Measurements from ENCODE around the gene ARSA. TPM values are rescaled to one million over a fixed set of nuclear protein-coding genes. Genes with fewer than 3 reads are reported as not detected.
A peak's percentile ranks its signal among the peaks of the same experiment; 100 is the strongest.

ARSA gene
- total RNA-seq, 1 experiment from 2014 or later = 10.3 TPM

DNA sequence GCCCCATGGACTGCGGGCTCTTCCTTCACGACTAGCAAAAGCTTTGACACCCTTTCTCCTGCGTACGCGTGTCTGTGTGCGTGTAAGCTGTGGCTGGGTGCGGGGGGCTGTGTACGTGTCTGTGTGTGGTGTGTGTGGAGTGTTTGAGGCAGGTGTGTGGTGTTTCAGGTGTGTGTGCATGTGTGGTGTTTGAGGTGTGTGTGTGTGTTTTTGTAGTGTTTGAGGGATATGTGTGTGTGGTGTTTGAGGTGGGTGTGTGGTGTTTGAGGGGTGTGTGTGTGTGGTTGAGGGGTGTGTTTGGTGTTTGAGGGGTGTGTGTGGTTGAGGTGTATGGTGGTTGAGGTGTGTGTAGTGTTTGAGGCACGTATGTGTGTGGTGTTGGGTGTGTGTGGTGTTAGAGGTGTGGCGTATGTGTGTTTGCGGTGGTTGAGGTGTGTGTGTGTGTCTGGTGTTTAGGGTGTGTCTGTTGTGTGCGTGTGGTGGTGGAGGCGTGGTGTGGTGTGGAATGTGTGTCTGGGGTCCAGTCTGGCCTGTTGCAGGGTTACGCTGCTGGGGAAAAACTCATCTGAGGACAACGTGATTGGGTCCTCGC, 687 bp upstream of the ARSA start:
- no peak overlapping the region for H3K27ac ChIP-seq (ENCODE audit: insufficient read length, low read depth, low read length)
- H3K9me3 ChIP-seq (ENCODE audit: control insufficient read depth, low read depth, low read length) = no peaks in the 10 kb centered on the region
- H4K20me1 ChIP-seq (ENCODE audit: control insufficient read depth, insufficient read depth, insufficient read length) = peaks cover 2% of the 10 kb centered on the region
- no peaks in the 10 kb centered on the region for H3K79me1 ChIP-seq (ENCODE audit: insufficient read depth, low read depth, low read length, poor library complexity, severe bottlenecking)
- H3K9ac ChIP-seq (ENCODE audit: extremely low read depth, insufficient read length, low read length) = peak overlapping the region; percentile 40
- H3T11ph ChIP-seq (ENCODE audit: low read length) = no peak overlapping the region
- no peak overlapping the region for H2BK5ac ChIP-seq (ENCODE audit: insufficient read length, low read length)
- no peak overlapping the region for H2BK15ac ChIP-seq (ENCODE audit: low read depth, low read length)
- H3K79me2 ChIP-seq (ENCODE audit: insufficient read depth, low read length) = no peaks in the 10 kb centered on the region
- no peak overlapping the region for H2BK20ac ChIP-seq (ENCODE audit: low read depth, low read length, poor library complexity, severe bottlenecking)
- no peak overlapping the region for H2AK5ac ChIP-seq (ENCODE audit: insufficient read length, low read length)
- H3K27me3 ChIP-seq (ENCODE audit: insufficient read depth, low read length) = peaks cover 4% of the 10 kb centered on the region; the same call in 1 of the 2 replicates
- no peaks in the 10 kb centered on the region for H3K9me3 Mint-ChIP-seq
- no peak overlapping the region for H3K23ac ChIP-seq (ENCODE audit: insufficient read length, low read depth, low read length)
- H4K8ac ChIP-seq (replicated peaks; ENCODE audit: insufficient read length, low read depth, low read length) = no peak overlapping the region
- H2AFZ ChIP-seq (ENCODE audit: low read length) = no peak overlapping the region
- peaks cover 0 to 3% (median 0%) of the 10 kb centered on the region in 3 experiments; a peak in 2 of 7 replicates for H3K36me3 Mint-ChIP-seq (ENCODE audit: insufficient read depth in 1 of 3, low read depth in 3 of 3)
- H3K14ac ChIP-seq (ENCODE audit: insufficient read depth, low read length) = 0 out of 2 replicates have a peak overlapping the region, but pooled peaks have one; percentile 38
- DNase-seq = no peak
- no peak overlapping the region for H4K5ac ChIP-seq (ENCODE audit: insufficient read length, low read depth, low read length)
- H2BK12ac ChIP-seq (ENCODE audit: insufficient read length, low read depth, low read length) = no peak overlapping the region
- H3K27me3 Mint-ChIP-seq (ENCODE audit: low read depth) = peaks cover 29% of the 10 kb centered on the region
- H4K91ac ChIP-seq (ENCODE audit: insufficient read length, low read depth, low read length) = no peak overlapping the region
- no peak overlapping the region for H3K4ac ChIP-seq (ENCODE audit: low read depth, low read length)
- peak overlapping the region; percentile 74 to 91 for H3K4me3 Mint-ChIP-seq
- H3K23me2 ChIP-seq (ENCODE audit: insufficient read length, low read depth, low read length, poor library complexity, severe bottlenecking) = peaks cover 18% of the 10 kb centered on the region
- no peak overlapping the region for H2BK120ac ChIP-seq (ENCODE audit: low read depth, low read length, poor library complexity, severe bottlenecking)
- H3K4me1 ChIP-seq (ENCODE audit: insufficient read depth, low read length) = peaks cover 5% of the 10 kb centered on the region; the same call in 1 of the 2 replicates
- 100% methylated on average over 4 of the region's 16 CpGs for WGBS (ENCODE audit: extremely low coverage, insufficient read length, low lambda C conversion rate)
- no peak for TF ChIP-seq CTCF (conservative IDR thresholded peaks at IDR 0.05)
- H3K27ac Mint-ChIP-seq = no peak overlapping the region; a peak in 1 of 7 replicates
- peak overlapping the region; percentile 81 for H3K4me2 ChIP-seq (ENCODE audit: insufficient read depth, insufficient read length, low read length)
- peaks cover 7 to 8% of the 10 kb centered on the region in 2 experiments for H3K4me1 Mint-ChIP-seq
- H3K18ac ChIP-seq (ENCODE audit: insufficient read length, low read depth, low read length) = no peak overlapping the region
- no peak overlapping the region for H3K56ac ChIP-seq (ENCODE audit: insufficient read length, low read depth, low read length)

All from H9 (cell line).